Uterus (tissue), 2 donors: ENCODE results near the gene PC.

Experiments used
- CTCF ChIP-seq, 4 experiments: fragments of 200-600 bp in 2 of 4; fragments of 450-650 bp in 2 of 4; sonication (generic) in 2 of 4; IDR thresholded peaks; one replicate each; pipeline ENCODE4 v1.5.1; 2016 to 2019; ENCODE audit warnings: antibody characterized with exemption in 4 of 4, mild to moderate bottlenecking in 2 of 4, moderate library complexity in 1 of 4
- POLR2A ChIP-seq, 2 donors: fragments of 450-650 bp; IDR thresholded peaks; one replicate each; pipeline ENCODE4 v1.6.1; 2016; ENCODE audit warnings: antibody characterized with exemption in 2 of 2, mild to moderate bottlenecking in 1 of 2, moderate library complexity in 1 of 2

- no peak for TF ChIP-seq CTCF (IDR thresholded peaks at IDR 0.05)
- no peak for TF ChIP-seq POLR2A (IDR thresholded peaks at IDR 0.05)
Observed at GRCh38 chr11:66854729-66855211, 103.4 kb downstream of the PC start.
